H9 (cell line): Measurements from ENCODE around the gene MFRP. TPM values are rescaled to one million over a fixed set of nuclear protein-coding genes. Genes with fewer than 3 reads are reported as not detected.
A peak's percentile ranks its signal among the peaks of the same experiment; 100 is the strongest.

Experiments
- DNase-seq: peaks from one replicate; pipeline ENCODE4 v3.0.0-alpha.2; 2017
- H2AFZ ChIP-seq: one replicate; pipeline ENCODE4 v1.6.1; 2013; ENCODE audit warnings: mild to moderate bottlenecking, low read length, control low read depth, moderate library complexity
- H2AK5ac ChIP-seq: 2 replicates; pipeline ENCODE4 v1.6.1; 2013; ENCODE audit warnings: low read length, control low read depth, mixed read lengths; ENCODE audit not compliant: insufficient read length
- H2BK120ac ChIP-seq: one replicate; pipeline ENCODE4 v1.6.1; 2013; ENCODE audit warnings: low read depth, mild to moderate bottlenecking, low read length, control low read depth, inconsistent platforms; ENCODE audit not compliant: poor library complexity, severe bottlenecking
- H2BK12ac ChIP-seq: 2 replicates; pipeline ENCODE4 v1.6.1; 2013; ENCODE audit warnings: low read length, control low read depth, mixed read lengths, low read depth; ENCODE audit not compliant: insufficient read length
- H2BK15ac ChIP-seq: 2 replicates; pipeline ENCODE4 v1.6.1; 2013; ENCODE audit warnings: low read depth, low read length, control low read depth
- H2BK20ac ChIP-seq: one replicate; pipeline ENCODE4 v1.6.1; 2013; ENCODE audit warnings: low read depth, mild to moderate bottlenecking, low read length, control low read depth, inconsistent platforms; ENCODE audit not compliant: poor library complexity, severe bottlenecking
- H2BK5ac ChIP-seq: 2 replicates; pipeline ENCODE4 v1.6.1; 2013; ENCODE audit warnings: low read length, control low read depth, mixed read lengths; ENCODE audit not compliant: insufficient read length
- H3K14ac ChIP-seq: 2 replicates; pipeline ENCODE4 v1.6.1; 2013; ENCODE audit warnings: low read length, control low read depth; ENCODE audit not compliant: insufficient read depth
- H3K18ac ChIP-seq: 2 replicates; pipeline ENCODE4 v1.6.1; 2013; ENCODE audit warnings: low read depth, mild to moderate bottlenecking, mixed read lengths, low read length, control low read depth; ENCODE audit not compliant: insufficient read length
- H3K23ac ChIP-seq: 2 replicates; pipeline ENCODE4 v1.6.1; 2013; ENCODE audit warnings: low read length, control low read depth, mixed read lengths, low read depth; ENCODE audit not compliant: insufficient read length
- H3K23me2 ChIP-seq: 2 replicates; pipeline ENCODE4 v1.6.1; 2013; ENCODE audit warnings: low read depth, mild to moderate bottlenecking, mixed read lengths, low read length, control low read depth; ENCODE audit not compliant: insufficient read length, poor library complexity, severe bottlenecking
- H3K27ac ChIP-seq: 2 replicates; pipeline ENCODE4 v1.5.1; 2013; ENCODE audit warnings: low read length, control low read depth, mixed read lengths, low read depth; ENCODE audit not compliant: insufficient read length
- H3K27me3 ChIP-seq: 2 replicates; pipeline ENCODE4 v1.6.1; 2013; ENCODE audit warnings: low read length, control low read depth, inconsistent platforms; ENCODE audit not compliant: insufficient read depth
- H3K4ac ChIP-seq: 2 replicates; pipeline ENCODE4 v1.6.1; 2013; ENCODE audit warnings: low read depth, mild to moderate bottlenecking, control low read depth, inconsistent platforms, low read length, moderate library complexity
- H3K4me1 ChIP-seq: 2 replicates; pipeline ENCODE4 v1.6.1; 2013; ENCODE audit warnings: low read length, control low read depth, inconsistent platforms; ENCODE audit not compliant: insufficient read depth
- H3K4me2 ChIP-seq: 2 replicates; pipeline ENCODE4 v1.6.1; 2013; ENCODE audit warnings: low read length, control low read depth, mixed read lengths; ENCODE audit not compliant: insufficient read length, insufficient read depth
- H3K56ac ChIP-seq: 2 replicates; pipeline ENCODE4 v1.6.1; 2013; ENCODE audit warnings: low read depth, mild to moderate bottlenecking, mixed read lengths, low read length, control low read depth; ENCODE audit not compliant: insufficient read length
- H3K79me1 ChIP-seq: 2 replicates; pipeline ENCODE4 v1.6.1; 2013; ENCODE audit warnings: low read depth, mild to moderate bottlenecking, moderate library complexity, low read length, control low read depth, inconsistent platforms; ENCODE audit not compliant: insufficient read depth, poor library complexity, severe bottlenecking
- H3K79me2 ChIP-seq: 2 replicates; pipeline ENCODE4 v1.6.1; 2013; ENCODE audit warnings: low read length, control low read depth, inconsistent platforms; ENCODE audit not compliant: insufficient read depth
- H3K9ac ChIP-seq: 2 replicates; pipeline ENCODE4 v1.6.1; 2013; ENCODE audit warnings: low read length, control low read depth, mixed read lengths; ENCODE audit not compliant: insufficient read length; ENCODE audit errors: extremely low read depth
- H3K9me3 ChIP-seq: one replicate; pipeline ENCODE4 v1.6.1; 2013; ENCODE audit warnings: low read depth, low read length, inconsistent platforms; ENCODE audit not compliant: control insufficient read depth
- H3T11ph ChIP-seq: one replicate; pipeline ENCODE4 v1.6.1; 2013; ENCODE audit warnings: mild to moderate bottlenecking, low read length, control low read depth, inconsistent platforms
- H4K20me1 ChIP-seq: one replicate; pipeline ENCODE4 v1.6.1; 2013; ENCODE audit not compliant: control insufficient read depth, insufficient read length, insufficient read depth
- H4K5ac ChIP-seq: 2 replicates; pipeline ENCODE4 v1.6.1; 2013; ENCODE audit warnings: low read depth, mild to moderate bottlenecking, mixed read lengths, low read length, control low read depth; ENCODE audit not compliant: insufficient read length
- H4K8ac ChIP-seq: replicated peaks from 2 replicates; pipeline ENCODE4 v1.6.1; 2013; ENCODE audit warnings: low read length, control low read depth, mixed read lengths, low read depth; ENCODE audit not compliant: insufficient read length
- H4K91ac ChIP-seq: 2 replicates; pipeline ENCODE4 v1.6.1; 2013; ENCODE audit warnings: low read depth, mild to moderate bottlenecking, moderate library complexity, mixed read lengths, low read length, control low read depth; ENCODE audit not compliant: insufficient read length
- H3K27ac Mint-ChIP-seq, 3 experiments: 2 replicates in 2 of 3; 3 replicates in 1 of 3; pipeline ENCODE4 v1.8.0; 2020 to 2021; ENCODE audit warnings: mixed read lengths in 3 of 3, mild to moderate bottlenecking in 1 of 3, moderate library complexity in 1 of 3
- H3K27me3 Mint-ChIP-seq: 2 replicates; pipeline ENCODE4 v1.8.0; 2021; ENCODE audit warnings: low read depth, mild to moderate bottlenecking, moderate library complexity, mixed read lengths
- H3K36me3 Mint-ChIP-seq, 3 experiments: 2 replicates in 2 of 3; 3 replicates in 1 of 3; pipeline ENCODE4 v1.8.0; 2020 to 2021; ENCODE audit warnings: low read depth in 3 of 3, mixed read lengths in 3 of 3; ENCODE audit not compliant: insufficient read depth in 1 of 3
- H3K4me1 Mint-ChIP-seq, 2 experiments: 2 replicates each; pipeline ENCODE4 v1.8.0; 2020; ENCODE audit warnings: mixed read lengths in 2 of 2
- H3K4me3 Mint-ChIP-seq, 2 experiments: 2 replicates in 1 of 2; 3 replicates in 1 of 2; pipeline ENCODE4 v1.8.0; 2020 to 2021; ENCODE audit warnings: mild to moderate bottlenecking in 2 of 2, mixed read lengths in 2 of 2, moderate library complexity in 1 of 2
- H3K9me3 Mint-ChIP-seq, 2 experiments: 2 replicates in 1 of 2; 3 replicates in 1 of 2; pipeline ENCODE4 v1.8.0; 2020; ENCODE audit warnings: mild to moderate bottlenecking in 2 of 2, mixed read lengths in 2 of 2, moderate library complexity in 1 of 2
- CTCF ChIP-seq: fragments of 200-600 bp; sonication (generic); conservative IDR thresholded peaks from 3 replicates; pipeline ENCODE4 v1.8.0; 2021; ENCODE audit warnings: antibody characterized with exemption, mild to moderate bottlenecking
- WGBS: extraction: QIAGEN DNeasy Blood & Tissue Kit; methylation state at CpG from one replicate; pipeline ENCODE4 v1.1.7; 2013; ENCODE audit warnings: missing lambda C conversion rate, low lambda C conversion rate, mixed read lengths; ENCODE audit not compliant: insufficient read length; ENCODE audit errors: extremely low coverage; 5-methylcytosine and 5-hydroxymethylcytosine counted together
- total RNA-seq: library from RNA; stranded (reverse); gene quantifications from 2 replicates; pipeline ENCODE4 v1.2.1, GENCODE V29; 2021

Gene MFRP
- total RNA-seq, 1 experiment from 2014 or later, result not detected

GRCh38 chr11:119375337-119376196 lies 29.1 kb upstream of the MFRP start:
- Histone ChIP-seq H2AFZ (no peak overlapping the region), H2BK120ac (no peak overlapping the region), H4K5ac (no peak overlapping the region), H2BK15ac (no peak overlapping the region), H3K23me2 (no peaks in the 10 kb centered on the region), H4K8ac (no peak overlapping the region), H2AK5ac (no peak overlapping the region), H2BK12ac (no peak overlapping the region), H3K18ac (no peak overlapping the region), H3K79me1 (no peaks in the 10 kb centered on the region), H3K9ac (no peak overlapping the region), H3K14ac (no peak overlapping the region), H4K20me1 (no peaks in the 10 kb centered on the region), H3K79me2 (no peaks in the 10 kb centered on the region), H3K9me3 (no peaks in the 10 kb centered on the region), H2BK20ac (no peak overlapping the region), H2BK5ac (no peak overlapping the region), H3K27ac (no peak overlapping the region), H3K27me3 (peaks cover 3% of the 10 kb centered on the region; the same call in 1 of the 2 replicates), H3K4me2 (no peak overlapping the region), H4K91ac (no peak overlapping the region), H3K56ac (no peak overlapping the region), H3K4me1 (peaks cover 2% of the 10 kb centered on the region; the same call in 1 of the 2 replicates), H3K23ac (no peak overlapping the region), H3T11ph (no peak overlapping the region), H3K4ac (no peak overlapping the region)
- no peaks in the 10 kb centered on the region for H3K9me3 Mint-ChIP-seq
- TF ChIP-seq CTCF, result no peak
- H3K36me3 Mint-ChIP-seq, result peaks cover 0 to 3% (median 0%) of the 10 kb centered on the region in 3 experiments; a peak in 1 of 7 replicates
- H3K27me3 Mint-ChIP-seq, result peaks cover 13% of the 10 kb centered on the region
- peak overlapping the region in 2 of 3 experiments; percentile 52 to 70; a peak in 1 of 7 replicates for H3K27ac Mint-ChIP-seq
- peaks cover 65 to 76% of the 10 kb centered on the region in 2 experiments for H3K4me1 Mint-ChIP-seq
- no CpG with 5 or more reads among the region's 14 CpGs for WGBS
- no peak overlapping the region for H3K4me3 Mint-ChIP-seq
- peak; percentile 47 for DNase-seq
